Common myeloid progenitor, CD34-positive (primary cell): ENCODE data around the gene RAB11FIP5.

ENCODE experiments used
- CTCF ChIA-PET: fragments of 350-600 bp; sonication (Branson Sonifier 250); formaldehyde crosslinking; loops from one replicate; lab custom pipeline; 2021; ENCODE audit warnings: antibody characterized with exemption; lab: Charles Lee
- POLR2A ChIA-PET: fragments of 350-600 bp; sonication (Branson Sonifier 250); formaldehyde crosslinking; loops from one replicate; lab custom pipeline; 2021; ENCODE audit warnings: antibody characterized with exemption; lab: Charles Lee
- DNase-seq, 3 donors: peaks; one replicate each; pipeline versions ENCODE4 v3.0.0 to v3.0.0-alpha.2; 2013
- H3K27ac ChIP-seq, 2 experiments: 1 replicate in 1 of 2; 2 replicates in 1 of 2; pipeline ENCODE4 v1.7.0; 2013; ENCODE audit warnings: inconsistent platforms in 2 of 2, low read length in 2 of 2, mild to moderate bottlenecking in 2 of 2, low read depth in 1 of 2, moderate library complexity in 1 of 2; ENCODE audit not compliant: severe bottlenecking in 2 of 2, insufficient read depth in 1 of 2, poor library complexity in 1 of 2
- H3K27me3 ChIP-seq, 5 experiments: replicated peaks in 2 of 5; 1 replicate in 3 of 5; 2 replicates in 2 of 5; pipeline versions ENCODE4 v1.6.1 to v1.7.0; 2013; ENCODE audit warnings: low read length in 4 of 5, mild to moderate bottlenecking in 2 of 5, moderate library complexity in 2 of 5, inconsistent platforms in 1 of 5; ENCODE audit not compliant: insufficient read depth in 5 of 5, control insufficient read depth in 4 of 5
- H3K36me3 ChIP-seq, 4 experiments: 1 replicate in 2 of 4; 2 replicates in 2 of 4; pipeline versions ENCODE4 v1.6.1 to v1.7.0; 2013; ENCODE audit warnings: low read length in 3 of 4, control low read depth in 1 of 4, mild to moderate bottlenecking in 1 of 4; ENCODE audit not compliant: control insufficient read depth in 4 of 4, insufficient read depth in 4 of 4
- H3K4me1 ChIP-seq, 4 experiments: 1 replicate in 3 of 4; 2 replicates in 1 of 4; pipeline versions ENCODE4 v1.6.1 to v1.7.1; 2013; ENCODE audit warnings: low read length in 3 of 4, mild to moderate bottlenecking in 3 of 4, control low read depth in 1 of 4, inconsistent platforms in 1 of 4, moderate library complexity in 1 of 4; ENCODE audit not compliant: control insufficient read depth in 4 of 4, insufficient read depth in 4 of 4; ENCODE audit errors: control extremely low read depth in 1 of 4
- H3K4me3 ChIP-seq, 7 experiments: 1 replicate in 4 of 7; 2 replicates in 3 of 7; pipeline versions ENCODE4 v1.5.1 to v1.7.0; 2013; ENCODE audit warnings: mild to moderate bottlenecking in 7 of 7, low read length in 6 of 7, moderate library complexity in 6 of 7, inconsistent platforms in 2 of 7, low read depth in 2 of 7, control low read depth in 1 of 7; ENCODE audit not compliant: insufficient read depth in 4 of 7, control insufficient read depth in 1 of 7; ENCODE audit errors: extremely low read depth in 1 of 7
- H3K9me3 ChIP-seq, 5 experiments: 1 replicate in 4 of 5; 2 replicates in 1 of 5; pipeline versions ENCODE4 v1.6.1 to v1.7.1; 2013; ENCODE audit warnings: low read length in 4 of 5, mild to moderate bottlenecking in 2 of 5, inconsistent platforms in 1 of 5, low read depth in 1 of 5, moderate library complexity in 1 of 5; ENCODE audit not compliant: control insufficient read depth in 4 of 5, insufficient read depth in 2 of 5; ENCODE audit errors: control extremely low read depth in 1 of 5
- WGBS: methylation state at CpG from one replicate; pipeline ENCODE4 v1.1.5; 2013; ENCODE audit not compliant: insufficient coverage; 5-methylcytosine and 5-hydroxymethylcytosine counted together

RAB11FIP5 gene

DNA sequence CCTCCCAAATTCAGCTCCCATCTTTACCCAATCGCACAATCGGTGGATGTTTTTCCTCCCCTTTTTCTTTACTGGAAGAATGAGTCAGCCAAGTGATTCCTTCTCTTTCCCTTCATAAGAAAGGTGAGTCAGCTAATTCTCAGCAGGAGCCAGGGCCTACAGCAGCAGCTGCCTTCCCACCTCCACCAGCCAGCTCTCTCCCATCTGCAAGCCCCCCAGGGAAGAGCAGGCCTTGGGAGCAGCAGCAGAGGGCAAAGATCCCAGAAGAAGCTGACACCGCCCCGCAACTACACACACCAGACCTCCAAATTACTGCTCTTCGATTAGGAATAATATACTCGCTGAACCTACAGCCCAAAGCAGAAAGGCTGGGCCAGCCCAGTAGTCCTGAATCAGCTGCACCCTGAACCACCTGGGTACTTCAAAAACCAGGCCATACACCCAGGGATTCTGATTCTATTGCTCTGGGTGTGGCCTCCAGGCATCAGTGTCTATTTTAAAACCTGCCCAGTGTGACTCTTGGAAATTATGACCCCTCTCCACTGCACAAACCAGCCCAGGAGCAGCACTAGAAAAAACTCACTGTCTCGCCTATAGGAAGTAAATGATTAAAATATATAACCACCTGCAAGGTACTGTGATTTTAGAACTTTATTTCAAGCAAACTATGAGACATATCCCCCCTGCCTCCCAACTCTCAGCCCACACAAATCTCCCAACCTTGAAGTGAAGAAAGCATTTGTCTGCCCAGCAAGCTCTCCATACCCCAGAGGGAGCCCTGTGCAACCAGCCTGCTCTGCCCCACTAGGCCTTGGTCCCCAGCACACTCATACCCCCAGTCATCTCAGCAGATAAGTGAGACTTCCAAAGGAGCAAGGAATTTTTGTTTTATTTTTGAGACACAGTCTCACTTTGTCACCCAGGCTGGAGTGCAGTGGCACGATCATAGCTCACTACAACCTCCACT is 48.6 kb downstream of the RAB11FIP5 start:
- H3K4me1 ChIP-seq, result peaks cover 6 to 16% (median 12%) of the 10 kb centered on the region in 4 experiments
- H3K27ac ChIP-seq, result peak overlapping the region in 1 of 2 experiments; percentile 49
- CTCF ChIA-PET, result no interaction called here

DNA sequence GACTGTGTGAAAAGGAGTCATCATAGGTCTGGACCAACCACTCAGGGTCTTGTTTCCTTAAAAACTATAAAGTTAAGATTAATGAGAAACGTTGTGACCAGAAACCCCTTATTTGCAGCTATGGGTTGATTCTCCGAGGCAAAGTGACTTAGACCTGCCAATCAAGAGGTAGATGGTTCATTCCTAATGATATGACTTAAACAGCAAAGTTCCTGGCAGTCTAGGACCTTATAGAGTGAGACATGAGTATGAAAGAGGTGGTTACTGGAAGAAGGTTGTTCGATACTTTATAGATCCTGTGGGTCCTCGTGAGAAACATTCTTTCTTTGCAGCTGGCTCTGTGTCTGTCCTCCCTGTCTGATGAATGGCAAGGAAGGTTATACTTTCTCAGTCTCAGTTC is 49.3 kb downstream of the RAB11FIP5 start:
- DNase-seq, result no peak
- ChIA-PET CTCF (no interaction called here), POLR2A (interaction anchor here (1.0 kb wide), 1 partner anchor 8 kb away, joined by 3 read pairs; the partner anchor contains the start of gene SFXN5)
- Histone ChIP-seq H3K36me3 (peaks cover 0 to 3% (median under 1%) of the 10 kb centered on the region in 4 experiments), H3K9me3 (peaks cover 0 to 5% (median 0%) of the 10 kb centered on the region in 5 experiments), H3K27ac (peak overlapping the region in 1 of 2 experiments; percentile 49), H3K4me3 (no peak overlapping the region), H3K4me1 (peaks cover 0 to 8% (median 5%) of the 10 kb centered on the region in 4 experiments), H3K27me3 (no peaks in the 10 kb centered on the region)
- 100% methylated on average over 1 of the region's 4 CpGs for WGBS

More for the DNA sequence above, 48.6 kb downstream of the RAB11FIP5 start:
- H3K27me3 ChIP-seq, result no peaks in the 10 kb centered on the region
- H3K9me3 ChIP-seq, result no peaks in the 10 kb centered on the region
- no peak overlapping the region for H3K4me3 ChIP-seq
- H3K36me3 ChIP-seq, result peaks cover 0 to 4% (median 0%) of the 10 kb centered on the region in 4 experiments
- 88% methylated on average over 7 of the region's 8 CpGs for WGBS
- DNase-seq, result no peak
- POLR2A ChIA-PET, result interaction anchor here (0.6 kb wide), 1 partner anchor 17 kb away, joined by 3 read pairs; no protein-coding TSS in a partner anchor

DNA sequence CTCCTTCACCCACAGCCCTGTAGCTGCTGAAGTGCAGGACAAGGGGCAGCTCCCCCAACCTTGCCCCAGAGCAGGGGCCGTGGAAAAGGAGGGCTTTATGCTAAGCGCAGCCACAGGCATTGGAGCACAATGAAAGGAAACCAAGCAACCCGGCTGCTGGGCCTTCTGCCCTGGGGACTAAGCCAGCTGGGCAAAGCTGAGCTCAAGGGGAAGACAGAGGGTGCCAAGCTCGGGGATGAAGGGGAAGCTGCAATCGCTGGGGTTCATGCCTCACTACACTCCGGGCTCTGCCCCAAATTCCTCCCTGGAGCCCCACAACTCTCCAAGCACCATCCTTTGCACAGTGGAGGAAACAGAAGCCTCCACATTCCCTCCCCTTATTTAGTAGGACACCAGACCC is 53.6 kb downstream of the RAB11FIP5 start:
- Histone ChIP-seq H3K27ac (no peak overlapping the region), H3K36me3 (peaks cover 2 to 28% (median 12%) of the 10 kb centered on the region in 4 experiments), H3K27me3 (no peaks in the 10 kb centered on the region), H3K4me1 (peaks cover 0 to 4% (median 3%) of the 10 kb centered on the region in 4 experiments), H3K9me3 (peaks cover 2 to 22% (median 11%) of the 10 kb centered on the region in 5 experiments), H3K4me3 (no peak overlapping the region)
- 92% methylated on average over 5 of the region's 6 CpGs for WGBS
- CTCF ChIA-PET, result no interaction called here
- POLR2A ChIA-PET, result no interaction called here
- no peak for DNase-seq

DNA sequence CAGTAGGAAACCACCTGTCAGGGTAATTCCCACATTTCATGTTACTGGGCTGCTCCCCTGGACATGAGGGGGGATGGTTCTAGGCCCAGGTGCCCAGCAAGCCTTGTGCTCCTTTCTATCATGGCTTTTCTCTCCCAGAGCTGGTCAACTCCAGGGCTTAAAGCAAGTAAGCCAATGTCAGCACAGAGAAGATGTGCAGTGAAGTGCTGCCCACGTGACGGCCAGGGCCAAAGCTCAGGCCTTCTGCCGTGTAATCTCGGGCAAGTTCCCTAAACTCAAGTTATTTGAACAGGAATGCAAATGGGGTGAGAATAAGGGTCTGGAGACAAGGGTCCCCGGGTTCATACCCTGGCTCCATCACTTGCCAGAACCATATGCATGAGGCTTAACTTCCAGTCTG is 57.8 kb downstream of the RAB11FIP5 start:
- ChIA-PET POLR2A (interaction anchor here (0.6 kb wide), 1 partner anchor 51 kb away, joined by 3 read pairs; no protein-coding TSS in a partner anchor), CTCF (no interaction called here)
- WGBS, result 93% methylated on average over 5 of the region's 5 CpGs
- Histone ChIP-seq H3K4me3 (no peak overlapping the region), H3K36me3 (peaks cover 4 to 29% (median 13%) of the 10 kb centered on the region in 4 experiments), H3K27ac (no peak overlapping the region), H3K9me3 (peaks cover 2 to 22% (median 11%) of the 10 kb centered on the region in 5 experiments), H3K27me3 (no peaks in the 10 kb centered on the region), H3K4me1 (no peaks in the 10 kb centered on the region)
- DNase-seq, result no peak

DNA sequence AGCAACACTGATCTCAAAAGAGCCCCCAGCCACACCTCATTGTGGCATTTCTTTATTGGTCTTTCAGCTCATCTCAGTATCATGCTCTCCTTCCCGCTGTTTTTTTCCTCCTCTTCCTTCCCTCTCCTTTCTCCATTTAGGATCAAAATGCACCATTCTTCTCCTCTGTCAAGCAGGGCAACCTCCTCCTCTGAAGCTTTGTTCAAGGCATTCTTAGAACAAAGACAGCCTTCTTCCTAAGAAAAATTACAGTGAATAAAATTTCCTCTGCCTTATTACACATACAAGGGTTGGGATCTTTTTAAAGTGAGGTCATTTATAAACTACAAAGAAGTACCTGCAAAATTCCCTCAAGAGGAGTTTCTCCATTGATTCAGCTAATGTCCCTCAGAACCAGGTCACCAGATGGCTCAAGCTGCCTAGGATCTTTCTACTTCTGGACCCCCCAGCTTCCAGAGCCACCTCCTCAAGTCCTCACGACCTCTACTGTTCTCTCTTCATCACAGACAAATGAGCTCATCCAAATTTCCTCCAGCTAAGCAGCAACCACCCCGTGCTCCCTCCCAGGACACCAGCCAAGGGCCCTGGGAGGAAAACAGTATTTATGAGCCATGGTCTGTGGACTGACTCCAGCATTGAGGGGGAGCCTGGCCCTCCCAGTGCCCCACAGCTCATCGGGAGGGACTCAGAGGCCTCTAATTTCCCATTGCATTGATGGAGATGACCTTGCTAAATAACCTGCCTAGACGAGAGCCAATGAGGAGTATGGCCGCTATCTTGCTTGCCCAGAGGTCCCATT is 59.2 kb downstream of the RAB11FIP5 start:
- Histone ChIP-seq H3K9me3 (peaks cover 2 to 17% (median 11%) of the 10 kb centered on the region in 5 experiments), H3K27ac (no peak overlapping the region)

GRCh38 chr2:73050121-73050545 is 62.6 kb downstream of the RAB11FIP5 start:
- POLR2A ChIA-PET, result interaction anchor here (0.7 kb wide), 1 partner anchor 29 kb away, joined by 3 read pairs; no protein-coding TSS in a partner anchor
- no peak for DNase-seq
- 71% methylated on average over 1 of the region's 6 CpGs for WGBS
- peaks cover 0 to 5% (median 3%) of the 10 kb centered on the region in 4 experiments for H3K36me3 ChIP-seq
- no peaks in the 10 kb centered on the region for H3K9me3 ChIP-seq
- no peak overlapping the region for H3K27ac ChIP-seq
- peaks cover 0 to 2% (median 0%) of the 10 kb centered on the region in 4 experiments for H3K4me1 ChIP-seq
- no peaks in the 10 kb centered on the region for H3K27me3 ChIP-seq
- H3K4me3 ChIP-seq, result no peak overlapping the region
- CTCF ChIA-PET, result no interaction called here

More for the DNA sequence above, 59.2 kb downstream of the RAB11FIP5 start:
- no peak for DNase-seq
- H3K4me1 ChIP-seq, result no peaks in the 10 kb centered on the region
- WGBS, result 98% methylated on average over 5 of the region's 6 CpGs
- CTCF ChIA-PET, result no interaction called here
- no peak overlapping the region for H3K4me3 ChIP-seq
- peaks cover 4 to 27% (median 13%) of the 10 kb centered on the region in 4 experiments for H3K36me3 ChIP-seq
- POLR2A ChIA-PET, result interaction anchor here (0.6 kb wide), 1 partner anchor 14 kb away, joined by 4 read pairs; no protein-coding TSS in a partner anchor
- no peaks in the 10 kb centered on the region for H3K27me3 ChIP-seq
